Neural cell (in vitro differentiated cells): ENCODE measurements around the gene LYSMD1.

Experiments
- EP300 ChIP-seq: fragments of 450-650 bp; conservative IDR thresholded peaks from 2 replicates; pipeline ENCODE4 v1.6.1; 2014; ENCODE audit warnings: antibody characterized with exemption, mild to moderate bottlenecking, moderate library complexity; ENCODE audit not compliant: poor library complexity, severe bottlenecking
- POLR2AphosphoS5 ChIP-seq: IDR thresholded peaks from 2 replicates; pipeline ENCODE4 v1.6.1; 2012
- TAF1 ChIP-seq: IDR thresholded peaks from 2 replicates; pipeline ENCODE4 v1.6.1; 2012; ENCODE audit warnings: low read depth
- TF ChIP-seq, protein P1 (sequence below): fragments of 450-650 bp; IDR thresholded peaks from 2 replicates; pipeline ENCODE4 v1.5.1; 2014; ENCODE audit warnings: antibody characterized with exemption, mild to moderate bottlenecking, moderate library complexity; ENCODE audit not compliant: poor library complexity, severe bottlenecking

DNA sequence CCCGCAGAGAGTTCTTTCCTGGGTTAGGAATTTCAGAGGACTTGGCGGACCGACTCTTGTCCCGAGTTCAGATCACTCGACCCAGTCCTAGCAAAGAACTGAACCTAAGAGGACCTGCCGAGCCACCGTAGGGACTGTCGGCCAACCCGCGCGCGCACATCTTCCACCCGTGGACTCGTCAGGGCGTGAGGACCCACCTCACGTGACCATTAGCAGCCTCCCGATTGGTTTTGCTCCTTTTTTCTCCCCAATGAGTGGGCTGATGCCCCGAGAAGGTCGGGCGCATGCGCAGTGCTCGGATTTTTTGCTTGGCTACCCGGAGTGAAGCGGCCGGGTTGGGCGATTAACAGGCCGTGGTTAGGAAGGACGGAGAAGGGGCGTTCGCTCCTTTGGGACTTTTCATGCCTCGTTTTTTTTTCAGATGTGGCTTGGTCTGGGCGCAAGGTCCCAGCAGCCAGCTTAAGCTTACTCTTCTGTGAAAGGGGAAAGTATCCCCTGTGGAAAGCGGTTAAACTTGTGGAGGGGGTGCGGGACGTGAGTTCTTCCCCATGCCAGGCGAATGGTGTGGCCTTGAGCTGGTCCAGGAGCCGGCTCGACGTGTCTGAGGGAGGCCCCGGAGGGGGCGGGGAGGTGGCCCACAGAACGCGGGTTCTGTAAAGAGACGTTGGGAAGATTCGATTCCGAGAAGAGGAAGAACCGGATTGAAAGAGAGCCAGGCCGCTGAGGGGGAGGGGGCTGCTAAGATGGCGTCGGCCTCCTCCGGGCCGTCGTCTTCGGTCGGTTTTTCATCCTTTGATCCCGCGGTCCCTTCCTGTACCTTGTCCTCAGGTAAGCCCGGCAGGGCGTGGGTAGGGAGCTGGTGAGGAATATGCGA lies 32.8 kb upstream of the LYSMD1 start, which contains the start of gene PIP5K1A:
- TF ChIP-seq, protein P1, sequence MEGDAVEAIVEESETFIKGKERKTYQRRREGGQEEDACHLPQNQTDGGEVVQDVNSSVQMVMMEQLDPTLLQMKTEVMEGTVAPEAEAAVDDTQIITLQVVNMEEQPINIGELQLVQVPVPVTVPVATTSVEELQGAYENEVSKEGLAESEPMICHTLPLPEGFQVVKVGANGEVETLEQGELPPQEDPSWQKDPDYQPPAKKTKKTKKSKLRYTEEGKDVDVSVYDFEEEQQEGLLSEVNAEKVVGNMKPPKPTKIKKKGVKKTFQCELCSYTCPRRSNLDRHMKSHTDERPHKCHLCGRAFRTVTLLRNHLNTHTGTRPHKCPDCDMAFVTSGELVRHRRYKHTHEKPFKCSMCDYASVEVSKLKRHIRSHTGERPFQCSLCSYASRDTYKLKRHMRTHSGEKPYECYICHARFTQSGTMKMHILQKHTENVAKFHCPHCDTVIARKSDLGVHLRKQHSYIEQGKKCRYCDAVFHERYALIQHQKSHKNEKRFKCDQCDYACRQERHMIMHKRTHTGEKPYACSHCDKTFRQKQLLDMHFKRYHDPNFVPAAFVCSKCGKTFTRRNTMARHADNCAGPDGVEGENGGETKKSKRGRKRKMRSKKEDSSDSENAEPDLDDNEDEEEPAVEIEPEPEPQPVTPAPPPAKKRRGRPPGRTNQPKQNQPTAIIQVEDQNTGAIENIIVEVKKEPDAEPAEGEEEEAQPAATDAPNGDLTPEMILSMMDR, result no peak
- TF ChIP-seq EP300 (no peak), POLR2AphosphoS5 (peak; percentile 95), TAF1 (peak; percentile 80)
